Activated T-helper 1 cell treated with anti-CD3 and anti-CD28 coated beads, Interleukin-2, amount 50 U/mL, for 16 hours (primary cell): ENCODE measurements around the gene MOB3B.

Source experiments
- DNase-seq, 2 donors: peaks; one replicate each; pipeline ENCODE4 v3.0.0-alpha.2; 2020; ENCODE audit warnings: low read depth in 1 of 2, low spot score in 1 of 2

MOB3B gene

DNA sequence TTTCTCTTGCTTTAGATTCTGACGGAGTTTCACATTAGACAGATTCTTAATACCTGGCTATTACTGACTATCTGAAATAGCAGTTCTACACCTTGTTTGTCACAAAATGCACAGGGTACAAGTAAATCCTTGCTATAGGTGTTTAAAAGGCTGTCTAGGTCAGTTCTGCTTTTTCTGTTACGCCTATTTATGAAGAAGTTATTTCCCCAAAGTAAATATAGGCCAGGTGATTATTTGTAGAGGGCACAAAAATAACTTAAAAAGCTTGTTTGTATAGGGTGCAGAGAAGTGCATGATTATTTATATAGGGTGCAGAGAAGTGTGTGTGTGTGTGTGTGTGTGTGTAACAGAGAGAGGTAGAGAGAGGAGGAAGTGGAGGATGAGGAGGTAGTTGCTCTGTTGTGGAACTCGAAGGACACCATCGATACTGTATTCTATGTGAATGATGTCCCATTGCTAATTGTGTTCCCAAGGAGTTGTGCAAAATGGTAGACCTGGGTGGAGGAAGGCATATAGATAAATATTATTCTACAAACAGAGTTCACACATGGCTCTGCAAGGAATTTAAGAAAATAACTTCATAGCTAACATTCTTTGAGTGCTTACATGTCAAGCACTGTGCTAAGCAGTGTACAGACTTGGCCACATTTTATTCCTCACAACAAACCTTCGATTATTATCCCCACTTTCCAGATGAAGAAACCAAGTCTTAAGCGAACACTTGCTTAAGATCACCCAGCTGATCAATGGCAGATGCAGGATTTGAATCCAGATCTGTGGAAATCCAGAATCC lies 136.4 kb downstream of the MOB3B start:
- no peak for DNase-seq

DNA sequence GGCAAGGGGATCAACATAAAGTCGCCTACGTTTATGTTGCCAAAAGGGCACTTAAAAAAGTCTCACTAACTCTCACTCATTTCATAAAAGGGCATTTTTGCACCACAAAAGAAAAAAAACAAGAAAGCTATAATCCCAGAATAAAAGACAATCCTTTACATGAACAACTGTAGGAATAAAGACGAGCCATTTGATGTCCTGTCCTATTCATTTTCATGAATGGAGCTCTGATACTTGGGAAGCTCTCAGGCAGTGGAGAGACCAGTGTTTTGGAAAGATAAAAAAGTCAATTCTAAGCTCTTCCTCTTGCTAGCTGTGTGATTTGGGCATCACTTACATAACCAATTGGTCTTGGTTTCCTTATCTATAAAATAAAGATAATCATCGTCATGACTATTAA lies 137.2 kb downstream of the MOB3B start:
- DNase-seq: no peak

DNA sequence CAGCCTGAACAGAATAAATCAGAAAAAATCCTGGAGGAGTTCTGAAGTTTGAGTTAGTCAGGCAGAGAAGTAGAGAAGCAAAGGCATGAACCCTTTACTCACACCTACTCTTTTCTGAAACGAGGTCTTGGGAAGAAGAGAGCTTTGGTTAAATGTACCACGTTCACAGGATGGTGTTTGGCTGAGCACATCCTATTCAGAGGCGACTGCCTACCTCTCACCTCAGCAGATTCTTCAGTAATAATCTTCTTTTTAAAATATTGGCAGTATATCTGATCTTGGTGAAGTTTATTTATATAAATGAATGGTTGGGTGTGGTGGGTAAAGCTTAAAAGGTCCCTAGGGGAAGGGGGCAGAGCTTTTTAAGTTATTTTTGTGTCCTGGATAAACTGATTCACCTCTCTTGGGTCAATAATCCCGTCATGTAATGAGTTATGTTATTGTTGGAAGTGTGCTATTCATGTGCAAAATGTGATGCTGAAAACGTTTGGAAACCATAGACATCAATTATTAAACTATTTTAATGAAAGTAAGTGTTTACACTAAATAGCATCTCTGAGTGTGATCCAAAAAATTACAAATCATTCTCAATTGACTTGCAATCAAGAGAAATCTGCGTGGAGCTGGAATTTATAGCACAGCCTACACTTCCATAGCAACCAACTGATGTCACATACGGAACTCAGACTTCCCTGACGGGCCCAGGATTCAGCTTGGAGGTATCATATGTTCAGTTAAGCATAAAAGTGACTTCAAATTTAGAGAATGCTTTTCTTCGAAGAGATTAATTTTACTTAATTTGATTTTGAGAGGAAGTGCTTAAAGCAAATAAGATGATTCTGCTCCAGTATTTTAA lies 138.3 kb downstream of the MOB3B start:
- DNase-seq: no peak

DNA sequence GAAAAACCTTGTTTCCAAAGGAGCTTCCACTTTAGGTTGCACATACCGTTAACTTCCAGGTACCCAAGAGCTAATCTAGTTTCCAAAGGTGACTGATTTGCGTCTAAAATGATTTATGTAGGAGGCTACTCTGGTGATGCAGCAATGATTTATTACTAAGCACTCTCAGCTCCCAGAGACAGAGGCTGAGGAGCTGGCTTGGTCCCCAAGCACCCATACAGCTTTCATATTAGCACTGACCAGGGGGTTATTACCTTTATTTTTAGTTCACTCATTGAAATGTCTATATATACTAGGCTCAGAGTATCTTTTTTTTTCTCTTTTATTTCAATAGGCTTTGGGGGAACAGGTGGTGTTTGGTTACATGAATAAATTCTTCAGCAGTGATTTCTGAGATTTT lies 141.5 kb downstream of the MOB3B start:
- no peak for DNase-seq

DNA sequence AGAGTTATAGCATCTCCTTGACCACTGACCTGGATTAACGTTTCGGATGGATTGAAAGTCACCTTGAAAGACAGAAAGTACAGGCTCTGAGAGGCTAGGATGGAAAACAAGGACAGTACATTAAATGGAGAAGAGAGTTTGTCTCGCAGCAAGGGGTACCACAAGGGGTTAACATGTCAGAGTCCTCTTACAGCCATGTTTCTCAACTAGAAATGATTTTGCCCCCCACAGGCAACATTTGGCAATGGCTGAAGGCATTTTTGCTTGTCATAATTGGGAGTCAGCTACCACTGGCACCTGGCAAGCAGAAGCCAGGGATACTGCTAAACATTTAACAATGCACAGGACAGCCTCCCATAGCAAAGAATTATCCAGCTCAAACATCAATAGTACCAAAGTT lies 141.9 kb downstream of the MOB3B start:
- DNase-seq: no peak

DNA sequence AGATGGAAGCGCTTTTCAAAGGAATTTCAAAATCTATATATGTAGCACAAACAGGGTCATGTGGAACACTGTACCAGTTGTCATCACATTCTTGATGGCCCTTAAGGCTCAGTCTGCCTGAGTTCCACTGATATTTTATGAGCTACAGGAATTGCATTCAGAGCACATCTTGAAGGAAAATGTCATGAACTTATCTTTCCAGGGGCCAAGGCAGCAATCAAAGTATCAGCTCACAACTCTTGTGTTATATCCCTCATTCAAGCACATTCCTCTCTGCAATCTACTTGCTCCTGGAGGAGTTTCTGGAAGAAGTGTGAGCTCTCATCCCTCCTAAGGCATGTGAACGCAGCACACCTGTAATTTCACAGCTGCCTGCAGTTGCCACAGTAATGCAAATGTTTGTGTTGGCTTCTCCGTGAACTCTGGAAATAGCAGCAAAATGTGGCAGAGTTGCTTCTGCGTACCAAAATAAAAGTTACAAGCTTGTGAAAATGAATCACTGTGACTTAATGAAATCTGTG lies 143.0 kb downstream of the MOB3B start:
- no peak for DNase-seq

DNA sequence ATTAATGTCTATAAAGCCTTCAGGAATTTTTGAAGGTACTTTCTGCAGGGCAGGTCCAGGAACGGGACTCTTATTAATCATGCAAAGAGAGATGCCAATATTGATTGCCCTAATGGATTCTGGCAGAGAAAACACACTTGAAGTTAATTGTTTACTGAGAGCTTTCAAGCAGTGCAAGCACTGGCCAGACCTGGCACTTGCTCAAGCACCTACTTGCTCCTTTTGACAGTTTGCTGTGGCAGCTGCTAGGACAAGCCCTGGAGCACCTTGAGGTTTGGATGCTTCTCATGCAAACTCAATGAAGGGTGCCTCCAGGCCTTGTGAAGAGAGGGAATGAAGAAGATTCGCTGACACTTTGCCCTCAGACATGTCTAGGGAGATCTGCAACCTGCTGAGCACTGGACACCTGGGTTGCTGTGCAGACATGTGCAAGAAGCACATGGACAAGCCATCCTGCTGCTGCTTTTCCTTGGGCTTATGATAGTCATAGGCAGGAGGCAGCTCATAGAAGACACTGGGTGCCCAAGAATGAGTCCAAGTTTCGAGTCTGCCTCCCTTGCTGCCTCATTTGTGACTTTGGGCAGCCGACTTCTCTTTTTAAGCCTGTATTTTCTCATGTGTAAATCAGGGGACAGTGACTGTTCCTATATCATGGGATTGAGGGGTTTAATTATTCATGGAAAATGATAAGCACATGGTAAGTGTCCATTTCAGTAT lies 143.8 kb downstream of the MOB3B start:
- DNase-seq: no peak

DNA sequence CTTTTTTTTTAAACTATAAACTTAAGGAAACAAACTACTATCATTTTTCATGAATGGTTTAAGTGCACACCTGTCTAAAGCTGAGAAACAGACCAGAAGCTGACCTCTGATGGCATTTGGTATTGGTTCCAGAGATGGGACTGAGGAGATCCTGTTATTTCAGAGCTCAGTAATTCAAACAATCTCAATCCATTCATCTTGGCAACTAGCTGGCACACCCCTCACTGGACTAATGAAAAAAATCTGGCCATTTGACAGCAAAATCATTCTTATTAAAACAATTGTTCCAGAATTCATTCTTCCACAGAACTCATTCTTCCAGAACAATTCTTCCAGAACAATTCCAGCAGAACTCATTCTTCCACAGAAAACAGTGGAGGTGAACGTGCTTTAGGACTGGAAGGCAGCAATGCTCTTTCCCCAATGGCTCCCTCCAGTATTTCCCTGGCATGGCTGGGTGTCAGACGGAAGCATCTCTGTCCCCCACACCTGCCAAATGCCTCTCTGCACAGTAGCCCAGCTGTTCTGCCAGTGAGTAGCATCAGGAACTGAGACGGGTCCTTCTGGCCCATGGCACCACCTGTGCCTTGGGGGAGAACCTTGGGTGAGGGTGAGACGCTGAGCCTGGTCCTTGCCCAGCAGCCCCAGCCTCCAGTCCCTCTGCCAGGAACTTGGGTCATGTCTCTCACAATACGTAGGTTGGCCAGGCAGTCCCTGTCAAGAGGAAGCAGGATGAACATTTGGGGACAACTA lies 145.2 kb downstream of the MOB3B start:
- no peak for DNase-seq

DNA sequence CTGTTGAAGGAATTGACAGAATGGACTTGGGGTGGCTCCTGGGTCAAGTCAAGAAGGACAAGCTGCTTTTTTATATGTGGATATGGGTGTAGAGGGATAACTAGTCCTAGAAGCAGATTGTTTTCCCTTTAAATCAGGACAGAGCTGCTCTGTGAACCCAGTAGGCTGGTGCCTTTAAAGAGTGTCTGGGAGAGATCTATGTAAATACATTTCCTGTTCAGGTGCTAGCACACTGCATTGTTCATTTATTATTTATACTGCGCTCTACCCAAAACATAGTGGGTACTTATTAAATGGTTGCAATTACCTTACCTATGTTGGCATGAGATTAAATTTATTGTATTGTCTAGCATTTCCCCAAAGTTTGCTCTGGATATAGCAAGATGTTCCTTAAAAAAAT lies 146.1 kb downstream of the MOB3B start:
- no peak for DNase-seq

DNA sequence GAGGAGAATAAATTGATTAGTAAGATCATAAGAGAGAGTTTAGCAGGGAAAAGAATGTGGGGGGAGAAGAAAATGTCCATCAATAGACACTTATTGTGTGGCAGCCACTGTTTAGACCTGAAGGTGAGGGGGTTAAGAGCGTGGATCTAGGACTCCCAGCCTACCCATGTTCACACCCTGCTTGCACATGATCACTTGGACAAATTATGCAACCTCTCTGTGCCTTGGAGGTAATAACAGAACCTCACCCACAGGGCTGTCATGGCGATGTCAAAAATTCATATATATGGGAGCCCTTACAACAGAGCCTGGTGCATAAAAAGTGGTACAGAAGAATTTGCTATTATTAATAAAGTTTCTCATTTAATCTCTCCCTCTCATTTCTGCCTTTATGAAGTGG lies 146.6 kb downstream of the MOB3B start:
- no peak for DNase-seq

DNA sequence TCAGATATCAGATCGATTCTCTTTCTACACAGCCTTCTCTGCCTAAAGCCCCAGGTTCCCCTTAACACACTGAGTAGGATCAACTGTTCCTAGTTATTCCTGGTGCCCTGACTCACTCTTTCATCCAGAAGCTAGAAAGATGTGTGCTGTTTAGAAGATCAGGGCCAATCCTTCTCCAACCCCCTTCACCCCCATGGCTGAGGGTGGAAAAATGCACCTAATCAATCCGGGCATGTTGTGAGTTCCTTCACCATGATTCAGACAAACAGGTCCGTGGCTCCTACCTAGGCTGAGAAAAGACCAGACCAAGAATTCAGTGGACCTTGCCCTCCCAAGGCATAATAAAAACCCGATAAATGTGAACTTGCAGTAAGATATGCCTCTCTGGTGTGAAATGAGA lies 147.3 kb downstream of the MOB3B start:
- DNase-seq: no peak

DNA sequence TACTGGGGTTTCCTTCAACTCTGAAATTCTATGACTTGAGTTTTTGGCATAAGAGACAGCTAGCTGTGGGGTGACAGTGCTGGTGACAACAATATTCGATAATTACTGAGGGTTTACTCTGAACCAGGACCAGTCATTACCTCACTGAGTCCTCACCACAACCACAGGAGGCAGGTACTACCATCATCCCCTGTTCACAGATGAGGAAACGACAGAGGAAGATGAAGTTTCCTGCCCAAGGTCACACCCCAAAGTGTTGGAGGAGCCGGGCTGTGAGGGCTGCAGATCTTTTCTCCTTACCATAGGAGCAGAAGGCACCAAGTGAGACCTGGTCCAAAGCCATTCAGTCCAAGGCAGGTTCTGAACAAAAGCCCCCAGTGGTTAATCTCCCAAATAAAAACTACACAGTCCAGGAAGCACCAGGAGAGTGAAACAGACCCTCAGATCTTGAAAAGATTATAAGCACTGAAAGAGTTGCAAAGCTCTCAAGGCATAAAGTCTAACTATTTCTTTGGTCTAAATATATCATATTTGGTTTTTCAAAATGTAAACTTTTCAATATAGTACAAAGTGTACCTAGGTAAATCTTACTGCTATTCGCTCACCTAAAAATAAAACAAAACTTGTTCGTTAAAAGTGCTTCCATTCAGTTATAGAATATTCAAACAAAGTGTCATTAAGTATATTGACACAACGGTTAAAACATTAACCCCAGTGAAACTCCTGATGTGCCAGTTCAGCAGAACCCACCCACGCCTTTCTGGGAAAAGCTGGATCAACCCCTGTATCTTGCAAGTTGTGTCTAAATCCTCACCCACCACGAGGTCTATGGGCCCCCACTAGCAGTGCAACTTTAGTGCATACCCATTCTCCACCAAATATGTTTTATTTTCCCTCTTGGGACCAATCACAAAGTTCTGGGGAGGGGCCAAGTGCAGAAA lies 150.0 kb downstream of the MOB3B start:
- DNase-seq: no peak

DNA sequence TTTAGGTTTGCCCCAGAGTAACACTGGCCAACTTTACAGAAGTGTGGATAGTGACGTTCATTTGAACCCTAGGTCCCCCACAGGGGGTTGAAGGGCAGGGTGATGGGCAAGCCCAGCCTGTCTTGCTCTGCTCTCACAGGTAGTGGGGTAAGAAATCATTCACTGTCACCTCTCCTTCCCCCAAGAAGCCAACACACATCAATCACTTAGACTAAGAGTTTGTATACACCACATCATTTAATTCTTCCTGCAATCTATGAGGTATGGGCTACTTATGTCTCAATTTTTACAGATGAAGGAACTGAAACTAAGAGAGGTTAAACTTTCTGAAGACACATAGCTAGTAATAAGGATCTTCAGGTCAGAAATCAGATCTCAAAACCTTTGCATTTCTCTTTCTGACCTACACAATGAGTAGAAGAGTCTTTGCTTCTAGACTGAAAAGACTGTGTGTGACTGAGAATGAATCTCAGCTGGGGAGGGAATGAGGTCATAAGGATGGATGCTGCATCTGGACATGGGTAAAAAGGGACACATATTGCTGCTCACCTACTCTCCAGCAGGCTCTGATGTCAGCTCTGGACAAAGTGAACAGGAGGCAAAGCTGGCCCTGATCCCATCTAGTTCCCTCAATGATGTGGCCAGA lies 151.7 kb downstream of the MOB3B start:
- DNase-seq: no peak

DNA sequence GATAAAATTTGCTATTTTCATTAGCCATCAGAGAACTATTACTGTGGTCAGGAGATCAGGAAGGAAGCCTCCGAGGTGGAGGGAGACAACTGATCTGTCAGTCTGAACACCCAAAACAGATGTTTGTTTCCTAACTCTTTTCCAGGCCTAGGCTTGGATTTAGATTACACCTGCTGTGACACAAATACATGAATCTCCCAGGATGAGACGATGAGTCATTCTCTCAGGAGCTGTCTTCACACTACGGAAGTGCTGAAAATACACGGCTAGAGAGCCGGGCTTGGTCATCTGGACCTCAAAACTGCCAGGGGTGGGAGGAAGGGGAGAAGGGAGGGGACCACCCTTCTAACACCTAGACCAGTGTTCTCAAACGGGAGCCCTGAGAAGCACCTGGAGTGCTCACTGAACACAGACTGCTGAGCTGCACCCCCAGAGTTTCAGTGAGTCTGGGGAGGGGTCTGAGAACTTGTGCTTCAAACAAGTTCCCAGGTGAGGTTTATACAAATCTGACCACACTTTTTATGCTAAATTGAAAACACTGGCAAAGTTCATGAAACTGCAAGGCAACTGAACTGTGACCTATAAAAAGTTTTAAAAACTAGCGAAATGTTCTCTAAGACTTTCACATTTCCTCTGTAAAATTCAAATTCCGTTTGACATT lies 152.3 kb downstream of the MOB3B start:
- DNase-seq: no peak

DNA sequence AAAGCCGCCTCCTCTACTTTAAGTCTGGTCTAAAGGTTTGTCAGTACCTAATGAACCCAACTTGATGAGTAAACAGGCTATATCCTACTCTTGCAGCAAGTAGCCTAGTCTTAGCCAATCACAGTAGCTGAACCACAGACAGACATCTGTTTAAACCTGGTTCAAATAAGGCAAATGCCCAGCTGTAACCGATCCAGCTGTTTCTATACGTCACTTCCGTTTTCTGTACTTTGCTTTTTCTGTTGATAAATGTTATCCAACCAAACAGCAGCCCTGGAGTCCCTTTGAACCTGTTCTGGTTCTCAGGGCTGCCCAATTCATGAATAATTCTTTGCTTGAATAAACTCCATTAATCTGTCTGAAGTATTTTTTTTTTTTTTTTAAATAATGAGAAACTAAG lies 155.8 kb downstream of the MOB3B start:
- no peak for DNase-seq

DNA sequence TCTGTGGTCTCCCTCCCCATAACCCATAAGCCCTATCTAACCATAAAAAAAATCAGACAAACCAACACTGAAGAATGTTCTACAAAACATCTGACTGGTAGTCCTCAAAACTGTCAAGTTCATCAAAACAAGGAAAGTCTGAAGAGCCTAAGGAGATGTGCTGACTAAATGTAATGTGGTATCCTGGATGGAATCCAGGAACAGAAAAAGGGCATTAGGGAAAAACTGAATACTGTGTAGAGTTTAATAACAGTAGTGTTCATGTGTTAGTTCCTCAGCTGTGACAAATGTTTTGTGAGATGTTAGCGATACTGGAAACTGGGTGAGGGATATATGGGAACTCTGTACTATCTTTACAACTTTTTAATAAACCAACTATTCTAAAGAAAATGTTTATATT lies 157.0 kb downstream of the MOB3B start:
- no peak for DNase-seq

DNA sequence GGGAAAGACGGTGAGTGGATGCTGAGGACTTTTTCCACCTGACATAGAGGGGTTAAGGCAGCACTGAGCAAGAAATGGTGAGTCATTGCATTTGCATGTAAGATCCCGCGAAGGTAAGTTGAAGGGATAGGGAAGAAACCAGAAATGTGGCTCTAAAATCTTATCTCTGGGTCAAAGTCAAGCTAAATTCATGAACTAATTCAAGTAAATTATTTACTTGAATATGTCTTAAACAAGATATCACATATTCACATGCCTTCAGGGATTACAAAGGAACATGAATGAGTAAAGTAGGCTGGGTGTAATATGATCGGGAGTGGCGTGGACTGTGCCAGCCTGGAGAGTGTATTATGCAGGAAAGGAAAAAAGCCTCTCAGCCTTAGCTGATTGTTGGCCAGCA lies 158.2 kb downstream of the MOB3B start:
- DNase-seq: no peak

DNA sequence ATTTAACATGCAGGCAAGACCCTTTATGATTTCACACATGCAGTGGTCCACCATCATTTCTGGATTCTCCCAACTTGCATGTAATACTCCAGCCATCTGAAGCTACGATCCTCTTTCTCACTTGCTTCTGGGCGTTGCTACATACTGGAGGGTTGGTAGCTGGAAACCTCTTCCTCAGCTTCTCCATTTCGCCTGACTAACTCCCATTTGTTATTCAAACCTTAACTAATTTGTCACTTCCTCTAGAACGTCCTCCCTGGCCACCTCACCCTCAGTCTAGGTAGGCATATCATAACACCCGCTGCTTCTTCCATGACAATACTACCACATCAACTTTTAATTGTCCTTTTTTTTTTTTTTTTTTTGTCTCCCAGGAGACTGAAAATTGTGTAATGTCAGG lies 160.0 kb downstream of the MOB3B start:
- no peak for DNase-seq
